Measurements from ENCODE around the gene SORD.

SORD gene

DNA sequence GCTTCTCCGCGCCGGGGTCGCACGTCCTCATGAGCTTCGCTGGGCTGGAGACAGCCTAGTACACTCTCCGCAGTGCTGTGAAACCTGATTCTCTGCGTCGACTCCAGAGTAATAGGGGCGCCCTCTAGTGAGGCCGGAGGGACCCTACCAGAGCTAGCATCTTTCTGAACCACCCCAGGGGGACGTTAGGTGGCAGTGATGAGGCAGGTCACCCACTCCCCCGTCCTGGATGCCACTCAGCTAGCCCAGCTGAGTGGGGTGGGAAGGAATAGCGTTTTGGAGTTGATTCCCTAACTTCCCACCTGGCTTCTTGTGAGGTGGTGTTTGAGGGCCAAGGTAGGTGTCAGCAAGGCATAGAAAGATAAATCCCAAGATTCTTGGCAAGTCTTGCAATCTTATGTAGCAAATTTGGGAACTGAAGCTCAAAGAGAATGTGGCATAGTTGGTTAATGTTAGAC is 95.2 kb downstream of the SORD start:
- DNase-seq = peak; percentile 75

- DNase-seq = no peak
Observed at GRCh38 chr15:45118996-45119395, 96.0 kb downstream of the SORD start.

- DNase-seq = no peak
Observed at GRCh38 chr15:45120081-45120972, 97.3 kb downstream of the SORD start.

GRCh38 chr15:45121020-45121419 is 98.0 kb downstream of the SORD start:
- no peak for DNase-seq

DNA sequence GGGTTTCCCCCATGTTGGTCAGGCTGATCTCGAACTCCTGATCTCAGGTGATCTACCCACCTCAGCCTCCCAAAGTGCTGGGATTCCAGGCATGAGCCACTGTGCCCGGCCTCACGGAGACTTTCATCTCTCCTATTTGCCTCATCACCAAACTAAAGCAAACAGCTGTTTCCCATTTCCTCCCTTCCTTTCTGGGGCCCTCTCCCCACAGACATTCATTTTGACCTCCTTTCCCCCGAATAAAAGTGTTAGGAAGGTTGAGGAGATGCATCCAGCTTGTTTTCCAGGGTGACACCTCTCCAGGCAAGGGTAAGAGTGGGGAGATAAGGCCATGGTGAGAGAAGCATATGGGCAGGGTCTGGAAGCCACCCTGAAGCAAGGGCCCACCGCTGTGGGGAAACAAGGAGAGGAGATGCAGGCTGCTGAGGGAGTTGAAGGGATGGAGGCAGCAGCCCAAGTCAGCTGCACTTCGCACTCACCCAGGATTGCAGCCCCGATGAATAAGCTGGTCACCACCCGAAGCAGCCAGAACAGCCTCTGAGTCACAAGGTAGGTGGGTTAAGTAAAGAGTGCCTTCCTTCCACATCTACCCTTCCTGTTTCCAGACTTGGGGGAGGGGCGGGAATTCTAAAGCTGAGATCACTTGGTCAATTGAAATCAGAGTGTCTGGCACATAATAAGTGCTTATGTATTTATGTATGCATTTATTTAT is 98.9 kb downstream of the SORD start:
- no peak for DNase-seq

GRCh38 chr15:45122719-45123118 is 99.7 kb downstream of the SORD start:
- DNase-seq = no peak

DNA sequence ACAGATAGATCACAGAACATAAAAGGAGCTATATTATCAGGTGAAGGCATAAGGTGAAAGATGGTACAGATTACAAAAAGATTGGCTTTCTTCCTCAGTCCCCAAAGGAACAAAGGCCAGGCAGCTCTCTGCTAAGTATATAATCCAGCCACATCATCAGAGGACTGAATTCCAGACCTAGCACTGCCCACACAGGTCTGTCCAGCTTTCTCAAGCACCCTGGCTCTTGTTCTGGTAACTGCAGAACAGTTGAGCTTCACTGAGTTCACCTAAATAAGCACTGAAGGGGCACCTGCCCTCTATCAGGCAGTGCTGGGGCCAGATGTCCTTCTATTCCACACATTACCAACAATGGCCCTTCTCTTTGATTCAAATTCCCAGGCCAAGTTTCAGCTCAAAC is 100.4 kb downstream of the SORD start:
- no peak for DNase-seq

DNA sequence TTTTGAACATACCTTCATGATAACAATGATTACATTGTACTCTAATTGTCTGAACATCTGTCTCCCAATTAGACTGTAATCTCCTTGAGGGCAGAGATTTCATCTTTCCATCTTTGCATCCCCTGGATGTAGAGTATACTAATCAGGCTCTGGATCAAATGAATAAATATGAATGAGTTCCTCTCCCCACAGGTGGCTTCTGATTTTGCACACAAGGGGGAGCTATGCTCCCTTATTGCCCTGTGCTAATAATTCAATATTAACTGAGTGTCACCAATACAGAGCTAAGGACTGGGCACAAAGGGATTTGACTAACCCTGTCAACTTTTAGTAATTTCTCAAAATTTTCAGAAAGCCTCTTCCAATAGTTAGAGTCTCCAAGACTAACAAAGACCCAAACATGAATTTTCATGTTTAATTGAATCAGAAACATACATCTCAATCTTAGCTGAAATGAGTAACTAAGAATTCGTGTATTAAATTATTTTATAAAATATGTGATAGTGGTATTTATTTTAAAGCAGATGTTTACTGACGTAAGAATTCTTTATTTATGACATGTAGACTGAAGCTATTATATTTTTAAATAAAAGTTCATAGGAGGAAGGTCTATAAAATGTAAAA is 103.7 kb downstream of the SORD start:
- DNase-seq = no peak

Measured in NCI-H2227 treated with DMSO at 0.1 percent for 48 hours (cell line).